GM21717 (cell line): ENCODE data around the gene LILRB5.
"Not testable (repeated sequence)": the region's sequence is repeated elsewhere in the genome, so short reads cannot be mapped to it uniquely, and the experiment has no call there.

Experiments
- ATAC-seq: cut with Tn5 transposase; IDR thresholded peaks from one replicate; pipeline ENCODE4 v1.9.1; 2021; ENCODE audit warnings: mild to moderate bottlenecking, moderate library complexity; ENCODE audit not compliant: unreplicated experiment

Gene LILRB5

DNA sequence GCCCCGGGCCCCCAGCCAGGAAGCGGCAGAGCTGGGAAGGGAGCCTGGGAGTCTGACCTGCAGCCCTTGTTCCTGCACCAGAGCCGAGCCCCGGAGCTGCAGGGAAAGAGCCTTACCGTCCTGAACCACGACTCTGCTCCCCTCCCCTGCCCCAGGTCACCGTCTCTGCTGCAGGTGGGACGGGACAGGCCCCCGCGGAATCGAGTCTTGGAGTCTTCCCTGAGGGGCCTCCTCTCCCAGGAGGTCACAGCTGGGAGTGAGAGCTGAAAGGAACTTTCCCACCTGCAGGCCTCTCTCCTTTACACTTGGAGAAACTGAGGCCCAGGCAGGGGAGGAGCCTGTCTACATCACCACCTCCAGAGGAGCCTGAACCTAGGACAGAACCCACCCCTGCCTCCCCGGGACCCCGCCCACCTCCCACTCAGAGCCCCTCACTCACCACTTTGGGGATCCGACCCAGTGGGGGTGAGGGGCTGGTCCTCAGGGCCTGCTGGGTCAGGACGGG, 20.1 kb upstream of the LILRB5 start:
- ATAC-seq: not testable (repeated sequence)

GRCh38 chr19:54275951-54276350, 18.9 kb upstream of the LILRB5 start:
- no peak for ATAC-seq

GRCh38 chr19:54274516-54274915, 17.4 kb upstream of the LILRB5 start:
- not testable (repeated sequence) for ATAC-seq

DNA sequence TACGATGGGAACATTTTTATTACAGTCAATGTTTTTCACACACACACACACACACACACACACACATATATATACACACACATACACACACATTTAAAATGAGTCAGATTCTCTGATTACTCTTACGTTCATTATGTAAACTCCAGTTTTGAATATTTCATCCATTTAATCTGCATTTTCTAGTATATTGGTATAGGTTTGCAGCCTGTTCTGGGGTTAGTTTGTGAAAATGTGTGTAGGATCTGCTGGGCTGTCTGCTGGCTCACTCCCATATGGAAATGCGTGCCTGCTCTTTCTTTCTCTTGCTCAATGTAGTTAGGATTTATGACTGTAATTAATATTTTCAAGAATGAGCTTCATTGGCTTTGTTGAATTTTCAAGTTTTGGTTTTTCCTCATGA, 16.7 kb upstream of the LILRB5 start:
- no peak for ATAC-seq

- ATAC-seq: not testable (repeated sequence)
These were observed 15.1 kb upstream of the LILRB5 start for GRCh38 chr19:54272181-54272580.

DNA sequence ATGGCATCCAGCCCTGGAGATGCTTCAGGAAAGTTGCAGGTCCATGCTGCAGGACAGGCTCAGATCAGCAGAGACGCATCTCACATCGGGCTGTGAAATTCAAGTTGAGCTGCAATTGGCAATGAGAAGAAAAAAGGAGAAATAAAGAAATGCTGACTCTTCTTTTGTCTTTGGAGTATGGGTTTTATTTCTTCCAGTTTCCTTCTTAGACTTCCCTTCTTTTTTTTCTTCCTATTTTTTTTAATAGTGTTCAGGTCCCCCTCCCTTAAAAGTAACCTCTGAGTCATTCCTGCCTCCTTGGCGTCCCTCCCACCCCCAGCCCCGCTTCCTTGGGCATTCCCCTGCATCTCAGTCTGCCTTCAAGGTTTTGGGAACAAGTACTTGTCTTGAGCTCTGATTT, 14.5 kb upstream of the LILRB5 start:
- ATAC-seq: not testable (repeated sequence)

DNA sequence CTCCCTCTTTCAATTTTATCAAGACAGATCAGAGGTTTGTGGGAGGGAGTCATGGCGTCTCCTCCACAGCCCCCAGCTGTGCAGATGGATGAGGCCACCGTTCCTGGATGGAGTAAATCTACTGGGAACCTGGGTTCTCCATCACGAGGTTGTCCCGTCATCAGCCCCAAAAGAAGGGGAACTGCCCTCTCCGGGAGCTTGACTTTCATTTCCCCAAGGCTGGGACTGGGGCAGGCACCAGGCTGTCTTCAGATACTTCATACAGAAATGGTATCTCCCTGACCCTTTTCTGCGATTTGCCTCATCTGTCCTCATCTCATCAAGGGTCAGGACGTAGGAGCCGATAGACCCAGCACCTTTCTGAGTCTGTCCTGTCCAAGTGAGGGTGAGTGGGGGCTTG, 14.0 kb upstream of the LILRB5 start:
- no peak for ATAC-seq

DNA sequence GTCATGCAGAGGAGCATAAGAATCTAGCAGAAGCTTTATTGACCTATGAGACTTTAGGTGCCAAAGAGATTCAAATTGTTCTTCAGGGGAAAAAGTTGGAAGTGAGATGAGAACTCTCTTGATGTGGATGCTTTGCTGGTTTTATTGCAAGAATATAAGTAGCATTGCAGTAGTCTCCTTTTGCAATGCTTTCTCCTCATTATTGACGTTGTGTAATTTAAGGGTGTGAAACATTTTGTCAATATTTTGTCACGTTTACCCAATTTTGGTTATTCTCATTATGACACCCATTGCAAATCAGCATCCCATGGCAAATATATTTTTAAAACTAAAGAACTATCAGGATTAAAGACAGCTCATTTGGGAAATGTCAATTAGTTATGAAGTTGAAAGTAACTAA, 11.9 kb upstream of the LILRB5 start:
- ATAC-seq: no peak

DNA sequence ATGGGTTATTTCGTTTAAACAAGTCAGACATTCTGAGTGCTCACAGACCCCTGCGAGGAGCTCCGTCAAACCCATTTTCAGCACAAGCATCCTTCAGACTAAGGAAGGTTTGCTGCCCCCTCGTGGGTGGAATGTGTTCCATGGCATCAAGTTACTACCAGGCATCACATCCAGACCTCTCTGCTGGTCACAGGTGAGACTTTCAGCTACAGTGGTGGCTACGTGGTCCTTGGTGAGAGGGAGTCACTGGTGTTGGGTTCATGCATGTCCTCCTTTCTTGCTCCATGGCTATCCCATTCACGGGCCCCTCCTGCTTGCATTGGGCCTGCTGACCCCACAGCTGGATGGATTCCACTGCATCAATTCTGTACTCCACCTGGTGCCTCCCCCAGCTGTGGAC, 9.1 kb upstream of the LILRB5 start:
- no peak for ATAC-seq

DNA sequence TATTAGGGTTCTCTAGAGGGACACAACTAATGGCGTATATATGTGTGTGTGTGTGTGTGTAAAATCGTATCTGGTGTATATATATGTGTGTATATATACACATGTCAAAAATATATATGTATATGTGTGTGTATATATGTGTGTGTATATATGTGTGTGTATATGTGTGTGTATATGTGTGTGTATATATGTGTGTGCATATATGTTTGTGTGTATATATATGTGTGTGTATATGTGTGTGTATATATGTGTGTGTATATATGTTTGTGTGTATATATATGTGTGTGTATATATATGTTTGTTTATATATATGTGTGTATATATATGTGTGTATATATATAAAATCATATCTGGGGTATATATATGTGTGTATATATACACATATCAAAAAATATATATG, 5.4 kb upstream of the LILRB5 start:
- no peak for ATAC-seq

DNA sequence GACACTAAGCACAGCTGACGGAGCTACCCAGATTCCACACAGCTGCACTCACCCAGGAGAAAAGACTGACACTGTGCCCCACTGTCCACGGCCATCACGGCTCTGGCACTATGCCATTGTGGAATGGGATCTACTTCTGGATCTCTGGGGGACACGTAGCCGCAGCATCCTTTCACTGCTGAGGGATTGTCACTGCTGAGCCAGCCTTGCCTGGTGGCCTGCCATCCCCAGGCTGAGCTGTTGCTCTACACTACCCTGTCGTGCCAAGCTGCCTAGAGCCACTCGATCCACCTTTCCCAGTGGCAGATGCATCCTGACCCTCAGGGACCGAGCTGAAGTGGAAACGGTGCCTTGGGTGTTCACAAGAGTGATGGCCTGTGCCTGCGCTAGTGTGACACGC, 5.0 kb upstream of the LILRB5 start:
- no peak for ATAC-seq

GRCh38 chr19:54256250-54257115, 590 bp downstream of the LILRB5 start:
- ATAC-seq: no peak

DNA sequence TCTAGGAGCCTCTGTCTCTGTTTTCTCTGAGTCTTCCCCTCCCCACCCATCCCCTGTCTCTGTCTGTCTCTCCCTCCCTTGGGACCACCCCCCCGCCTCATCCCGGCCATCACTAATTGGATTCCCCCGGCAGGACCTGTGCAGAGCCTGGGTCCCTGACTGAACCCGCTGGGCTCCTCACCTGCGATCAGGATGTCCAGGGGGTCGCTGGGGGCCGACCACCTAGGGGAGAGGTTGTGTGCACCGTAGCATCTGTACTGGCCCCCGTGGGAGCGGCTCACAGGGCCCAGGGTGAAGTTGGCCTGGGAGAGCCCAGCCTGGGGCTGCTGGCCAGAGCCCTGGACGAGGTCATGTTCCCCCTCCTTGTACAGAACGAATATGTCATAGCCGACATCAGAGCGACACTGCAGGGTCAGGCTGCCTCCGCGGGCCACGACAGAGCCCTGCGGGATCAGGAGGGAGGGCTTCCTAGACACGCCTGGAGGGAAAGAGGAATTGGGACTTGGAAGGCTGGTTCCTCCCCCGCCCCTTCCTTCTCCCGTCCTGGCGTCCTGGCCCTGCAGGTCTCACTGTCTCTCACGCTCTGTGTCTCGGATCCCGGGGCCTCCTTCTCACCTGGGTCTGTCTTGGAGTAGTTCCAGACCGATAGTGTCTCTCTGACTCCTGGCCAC, 1.8 kb downstream of the LILRB5 start:
- no peak for ATAC-seq

GRCh38 chr19:54254195-54254906, 2.7 kb downstream of the LILRB5 start:
- ATAC-seq: no peak

GRCh38 chr19:54253331-54254194, 3.5 kb downstream of the LILRB5 start:
- ATAC-seq: no peak

DNA sequence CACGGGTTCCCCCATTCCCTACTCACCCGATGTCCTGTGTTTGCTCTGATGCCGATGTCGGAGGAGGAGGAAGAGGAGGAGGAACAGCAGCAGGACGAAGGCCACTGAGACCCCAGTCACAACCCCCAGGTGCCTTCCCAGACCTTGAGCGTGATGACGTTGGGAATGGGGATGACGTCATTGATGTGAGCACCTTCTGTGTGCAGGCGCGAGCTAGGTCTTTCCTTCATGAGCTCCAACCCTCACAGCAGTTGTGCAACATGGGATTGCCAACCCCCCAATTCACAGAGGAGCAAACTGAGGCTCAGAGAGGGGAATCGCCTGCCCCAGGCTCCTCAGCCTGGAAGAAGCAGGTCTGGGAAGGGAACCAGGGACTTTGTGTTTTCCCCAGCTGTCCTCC, 4.2 kb downstream of the LILRB5 start:
- no peak for ATAC-seq

GRCh38 chr19:54252243-54252642, 4.8 kb downstream of the LILRB5 start:
- ATAC-seq: no peak

DNA sequence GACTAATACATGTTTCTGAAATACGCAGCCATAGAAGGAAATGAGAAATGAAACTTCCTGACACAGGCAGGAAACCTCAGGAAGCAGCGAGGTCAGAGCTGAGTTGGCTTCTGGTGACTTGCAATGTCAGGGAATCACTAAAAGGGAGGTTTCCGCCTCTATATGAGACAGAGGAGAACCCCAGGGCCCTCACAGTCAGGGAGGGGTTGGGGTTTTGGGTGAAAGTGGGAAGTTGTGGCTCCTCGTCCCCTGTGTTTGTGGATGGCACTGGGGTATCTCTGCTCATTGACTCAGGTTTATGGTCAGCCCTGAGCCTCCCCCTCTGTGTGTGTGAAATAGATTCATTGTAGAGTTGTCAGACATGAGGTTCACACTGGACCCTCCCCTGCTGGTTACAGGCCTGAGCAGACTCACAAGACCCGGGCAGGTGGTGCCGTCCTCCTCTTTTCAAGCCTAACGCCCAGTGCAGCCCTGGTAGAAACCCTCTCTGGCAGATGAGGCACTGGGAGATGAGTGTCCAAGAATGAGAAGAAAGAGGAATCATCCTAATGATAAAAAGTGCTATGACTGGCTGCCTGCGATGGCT, 9.0 kb downstream of the LILRB5 start:
- no peak for ATAC-seq

GRCh38 chr19:54247106-54247930, 9.8 kb downstream of the LILRB5 start:
- no peak for ATAC-seq
